Mesothelial cell of epicardium (in vitro differentiated cells): Measurements from ENCODE around the gene SMIM27. TPM values are rescaled to one million over a fixed set of nuclear protein-coding genes. Genes with fewer than 3 reads are reported as not detected.
"Not testable (repeated sequence)": the region's sequence is repeated elsewhere in the genome, so short reads cannot be mapped to it uniquely, and the experiment has no call there.

Experiments
- DNase-seq, 2 experiments: peaks; one replicate each; pipeline ENCODE4 v3.0.0; 2021; ENCODE audit warnings: low spot score in 2 of 2; ENCODE audit not compliant: unreplicated experiment in 2 of 2
- H3K27ac Mint-ChIP-seq: 2 replicates; pipeline ENCODE4 v1.8.0; 2021; ENCODE audit warnings: mixed read lengths
- H3K27me3 Mint-ChIP-seq: 2 replicates; pipeline ENCODE4 v1.8.0; 2021; ENCODE audit warnings: low read depth, mixed read lengths
- H3K36me3 Mint-ChIP-seq: 2 replicates; pipeline ENCODE4 v1.8.0; 2021; ENCODE audit warnings: mixed read lengths
- H3K4me1 Mint-ChIP-seq: 2 replicates; pipeline ENCODE4 v1.8.0; 2021; ENCODE audit warnings: mixed read lengths
- H3K4me3 Mint-ChIP-seq: 2 replicates; pipeline ENCODE4 v1.8.0; 2021; ENCODE audit warnings: mild to moderate bottlenecking, moderate library complexity, mixed read lengths
- H3K9me3 Mint-ChIP-seq: 2 replicates; pipeline ENCODE4 v1.8.0; 2021; ENCODE audit warnings: mixed read lengths
- CTCF ChIP-seq: fragments of 200-600 bp; sonication (generic); IDR thresholded peaks from one replicate; pipeline ENCODE4 v1.5.0; 2021; ENCODE audit warnings: antibody characterized with exemption; ENCODE audit not compliant: unreplicated experiment
- total RNA-seq: library from RNA; stranded (reverse); gene quantifications from 3 replicates; pipeline ENCODE4 v1.2.1, GENCODE V29; 2021

SMIM27 gene
- total RNA-seq, 1 donor from 2014 or later = 8.3 TPM

DNA sequence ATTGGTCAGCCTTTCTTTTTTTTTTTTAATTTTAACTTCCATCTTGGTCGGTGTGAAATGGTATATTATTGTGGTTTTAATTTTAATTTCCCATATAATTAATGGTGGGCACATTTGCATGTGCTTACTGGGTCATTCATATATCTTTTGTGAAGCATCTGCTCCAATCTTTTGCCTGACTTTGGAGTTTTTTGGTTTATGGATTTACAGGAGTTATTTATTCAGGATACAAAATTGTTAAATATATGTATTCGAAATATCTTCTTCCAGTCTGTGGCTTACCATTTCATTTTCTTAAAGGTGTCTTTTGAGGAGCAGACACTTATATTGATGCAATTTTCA, 25.4 kb upstream of the SMIM27 start:
- no peak for TF ChIP-seq CTCF
- DNase-seq = no peak
- Mint-ChIP-seq H3K4me1 (peaks cover 32% of the 10 kb centered on the region), H3K27me3 (no peaks in the 10 kb centered on the region), H3K36me3 (peaks cover 38% of the 10 kb centered on the region), H3K4me3 (peak overlapping the region; percentile 82), H3K9me3 (peaks cover 33% of the 10 kb centered on the region), H3K27ac (peak overlapping the region; percentile 95)

DNA sequence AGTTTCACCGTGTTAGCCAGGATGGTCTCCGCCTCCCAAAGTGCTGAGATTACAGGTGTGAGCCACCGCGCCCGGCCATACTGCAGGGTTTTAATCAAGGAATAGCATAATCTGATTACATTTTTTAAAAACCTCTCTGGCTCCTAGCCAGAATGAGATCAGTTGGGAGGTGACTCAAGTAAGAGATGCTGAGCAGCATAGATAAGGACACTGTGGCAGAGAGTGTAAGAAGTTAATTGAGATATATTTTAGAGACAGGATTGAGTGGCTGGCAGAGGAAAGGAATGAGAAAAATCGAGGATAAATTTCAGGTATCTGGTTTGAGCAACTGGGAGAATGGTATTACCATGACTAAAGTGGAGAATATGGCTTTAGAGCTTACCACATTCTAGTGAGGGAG, 18.8 kb upstream of the SMIM27 start:
- Mint-ChIP-seq H3K9me3 (peaks cover 16% of the 10 kb centered on the region), H3K4me3 (no peak overlapping the region), H3K27me3 (no peaks in the 10 kb centered on the region), H3K27ac (no peak overlapping the region), H3K4me1 (no peaks in the 10 kb centered on the region), H3K36me3 (peaks cover 26% of the 10 kb centered on the region)
- DNase-seq = no peak
- TF ChIP-seq CTCF = no peak

DNA sequence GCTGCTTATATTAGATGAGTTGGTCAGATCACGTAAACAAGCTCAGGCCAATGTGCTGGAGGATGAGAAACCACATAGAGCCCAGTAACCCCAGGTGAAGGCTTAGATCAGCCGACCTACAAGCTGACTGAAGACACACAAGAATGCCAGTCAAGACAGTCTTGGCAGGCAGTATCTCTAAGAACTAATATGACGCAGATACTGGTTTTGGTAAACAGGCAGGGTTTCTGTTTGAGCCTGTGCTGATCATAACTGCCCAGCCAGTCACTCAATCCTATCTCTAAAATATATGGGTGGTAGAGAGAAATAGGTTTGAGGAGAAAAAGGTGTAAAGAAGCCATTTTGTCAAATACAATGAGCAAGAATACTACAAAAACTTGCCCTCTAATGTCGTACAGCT, 18.3 kb upstream of the SMIM27 start:
- Mint-ChIP-seq H3K27ac (no peak overlapping the region), H3K27me3 (no peaks in the 10 kb centered on the region), H3K36me3 (peaks cover 26% of the 10 kb centered on the region), H3K4me1 (no peaks in the 10 kb centered on the region), H3K4me3 (no peak overlapping the region), H3K9me3 (peaks cover 16% of the 10 kb centered on the region)
- no peak for TF ChIP-seq CTCF
- DNase-seq = no peak

- Mint-ChIP-seq H3K27ac (no peak overlapping the region), H3K4me1 (no peaks in the 10 kb centered on the region), H3K9me3 (no peaks in the 10 kb centered on the region), H3K27me3 (no peaks in the 10 kb centered on the region), H3K4me3 (no peak overlapping the region), H3K36me3 (peaks cover 37% of the 10 kb centered on the region)
- TF ChIP-seq CTCF = no peak
- DNase-seq = no peak
These were observed 9.1 kb upstream of the SMIM27 start for GRCh38 chr9:32543047-32543446.

- Mint-ChIP-seq H3K4me3 (no peak overlapping the region), H3K4me1 (peaks cover 18% of the 10 kb centered on the region), H3K36me3 (peaks cover 38% of the 10 kb centered on the region), H3K27me3 (no peaks in the 10 kb centered on the region), H3K9me3 (no peaks in the 10 kb centered on the region), H3K27ac (no peak overlapping the region)
- no peak for TF ChIP-seq CTCF
- no peak for DNase-seq
These were observed 6.2 kb upstream of the SMIM27 start for GRCh38 chr9:32545884-32546283.

- peaks cover 21% of the 10 kb centered on the region for H3K36me3 Mint-ChIP-seq
- not testable (repeated sequence) for H3K27ac Mint-ChIP-seq, DNase-seq, H3K9me3 Mint-ChIP-seq, H3K27me3 Mint-ChIP-seq, H3K4me3 Mint-ChIP-seq
- peaks cover 19% of the 10 kb centered on the region for H3K4me1 Mint-ChIP-seq
These were observed 3.9 kb upstream of the SMIM27 start for GRCh38 chr9:32548213-32548612.
